Stimulated activated CD4-positive, alpha-beta T cell treated with anti-CD3 and anti-CD28 coated beads, Interleukin-4, amount 100 ng/mL, for 48 hours (primary cell): ENCODE measurements around the gene CLMN.

Experiments used
- DNase-seq, 2 donors: peaks; one replicate each; pipeline ENCODE4 v3.0.0-alpha.2; 2020; ENCODE audit warnings: low read depth in 2 of 2

Gene CLMN

DNA sequence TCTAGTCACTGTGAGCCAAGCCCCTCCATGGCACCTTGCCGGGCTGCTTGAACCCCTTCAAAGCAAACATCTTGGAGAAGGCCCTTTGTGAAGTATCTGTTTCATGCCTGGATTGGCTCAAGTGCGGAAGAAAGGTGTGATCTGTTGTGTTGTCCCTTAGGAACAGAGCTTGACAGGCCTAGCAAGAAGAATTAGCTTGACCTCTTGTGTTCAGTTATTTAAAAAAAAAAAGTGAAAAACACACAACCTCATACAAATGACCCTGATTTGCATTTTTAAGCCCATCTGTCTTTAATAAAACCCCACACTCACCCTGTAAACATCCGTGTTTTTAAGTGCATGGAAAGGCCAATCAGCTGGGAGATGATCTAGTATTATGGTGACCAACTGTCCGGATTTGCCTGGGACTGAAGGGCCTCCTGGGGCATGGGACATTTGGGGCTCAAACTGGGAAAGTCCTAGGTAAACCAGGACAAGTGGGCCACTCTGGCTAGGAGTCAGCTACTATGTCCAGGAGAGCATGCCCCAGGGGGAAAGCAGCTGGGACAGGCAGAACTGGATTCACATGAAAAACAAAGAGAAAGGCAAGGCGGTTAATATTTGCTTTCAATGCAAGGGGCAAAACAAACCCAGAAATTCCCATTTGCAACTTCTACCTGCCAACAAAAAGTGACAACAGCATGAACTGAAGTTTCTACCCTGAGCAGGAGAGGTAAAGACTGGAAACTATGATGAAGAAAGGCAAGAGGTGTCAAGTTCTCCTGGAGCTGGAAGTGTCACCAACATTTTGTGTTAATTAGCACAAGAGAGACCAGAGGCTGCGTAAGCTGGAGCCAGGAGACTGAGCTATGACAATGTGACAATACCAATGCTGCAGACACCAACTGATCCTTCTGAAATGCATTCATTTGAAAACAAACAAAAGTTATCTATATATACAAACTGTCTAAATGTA, 78.6 kb downstream of the CLMN start:
- DNase-seq: no peak

DNA sequence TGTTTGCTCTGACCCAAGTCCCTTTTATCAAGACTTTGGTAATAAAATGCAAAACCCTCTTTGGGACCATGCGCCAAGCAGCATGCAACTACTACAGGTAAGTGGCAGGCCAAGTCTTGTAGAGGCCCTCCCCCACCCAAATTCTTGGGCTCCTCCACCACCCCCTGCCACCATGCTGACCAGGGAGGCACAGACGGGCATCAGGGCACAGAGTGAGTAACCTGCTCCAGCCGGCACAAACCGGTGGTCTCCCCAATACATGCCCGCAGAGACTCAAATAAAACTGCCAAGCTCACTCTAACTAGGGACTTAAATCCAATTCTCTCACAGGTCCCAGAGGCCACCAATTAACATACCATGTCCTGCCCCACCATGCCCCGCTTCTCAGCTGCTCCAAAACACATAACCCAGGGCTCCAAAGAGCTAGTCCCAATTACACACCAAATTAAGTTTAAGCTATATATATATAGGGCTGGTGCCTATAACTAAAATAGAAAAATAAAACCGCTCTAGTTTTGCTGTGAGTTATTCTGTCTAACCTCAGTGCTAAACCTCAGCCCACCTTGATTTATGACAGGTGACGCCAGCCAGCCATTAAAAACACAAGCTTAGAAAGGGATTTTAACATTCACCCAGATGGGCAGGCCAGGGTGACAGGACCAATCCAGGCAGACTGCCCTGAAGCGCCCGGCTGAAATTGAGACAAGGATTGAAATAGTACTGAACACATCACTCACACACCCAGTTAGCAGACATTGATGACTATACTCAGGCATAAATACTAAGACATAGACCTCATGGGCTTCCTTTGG, 81.0 kb downstream of the CLMN start:
- DNase-seq: no peak

DNA sequence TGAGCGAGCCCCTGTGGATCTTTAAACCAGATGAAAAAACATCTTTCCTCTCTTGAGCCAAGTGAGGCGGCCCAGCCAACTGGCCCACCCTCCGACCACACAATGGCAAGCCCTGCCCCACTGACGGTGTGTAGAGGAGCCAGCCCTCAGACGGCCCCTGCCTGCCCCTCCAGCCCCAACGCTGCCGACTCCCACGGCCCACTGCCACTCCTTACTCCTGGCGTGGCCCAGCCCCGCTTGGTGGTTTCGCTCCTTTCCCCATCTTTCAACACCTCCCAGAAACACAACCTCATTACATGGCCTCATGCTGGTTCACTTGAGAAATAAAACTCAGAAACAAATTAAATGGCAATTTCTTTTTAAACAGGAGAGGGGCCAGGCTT, 81.8 kb downstream of the CLMN start:
- DNase-seq: no peak

DNA sequence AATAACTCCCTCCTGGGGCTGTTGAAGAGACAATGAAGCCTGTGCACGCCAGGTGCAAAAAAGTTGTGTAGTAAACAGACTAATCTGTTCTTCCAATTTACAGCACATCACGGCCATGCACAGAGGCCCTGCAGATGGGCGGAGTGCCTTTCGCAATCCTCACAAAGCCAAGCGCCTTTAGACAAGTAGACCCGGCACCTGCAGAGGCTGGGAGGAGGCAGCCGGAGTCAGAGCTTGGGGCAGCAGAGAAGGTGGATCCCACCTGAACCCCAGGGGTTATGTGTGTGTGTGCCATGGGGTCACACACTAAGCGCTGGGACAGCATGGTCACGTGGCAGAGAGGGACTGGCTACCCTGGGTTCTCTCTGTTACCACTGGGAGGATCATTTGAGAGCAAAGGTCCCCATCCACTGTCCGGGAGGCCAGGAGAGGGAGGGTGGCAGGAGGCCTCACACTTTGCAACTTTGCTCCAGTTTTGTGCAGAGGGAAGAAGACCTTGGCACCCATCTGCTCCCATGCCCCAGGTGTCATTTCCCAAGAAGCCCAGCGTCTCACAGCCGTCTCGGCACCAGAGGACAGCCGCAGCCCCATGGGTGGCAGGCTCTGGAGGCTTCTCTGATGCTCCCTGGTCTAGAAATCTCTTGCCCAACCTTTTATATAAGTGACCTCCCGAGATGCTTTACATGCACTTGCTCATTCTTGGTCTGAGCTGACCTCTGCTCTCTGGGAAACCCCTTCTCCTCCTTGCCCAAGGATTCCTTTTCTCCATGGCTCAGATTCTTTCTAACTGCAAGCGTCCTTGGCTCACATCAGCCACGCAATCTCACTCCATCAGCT, 82.4 kb downstream of the CLMN start:
- DNase-seq: no peak

DNA sequence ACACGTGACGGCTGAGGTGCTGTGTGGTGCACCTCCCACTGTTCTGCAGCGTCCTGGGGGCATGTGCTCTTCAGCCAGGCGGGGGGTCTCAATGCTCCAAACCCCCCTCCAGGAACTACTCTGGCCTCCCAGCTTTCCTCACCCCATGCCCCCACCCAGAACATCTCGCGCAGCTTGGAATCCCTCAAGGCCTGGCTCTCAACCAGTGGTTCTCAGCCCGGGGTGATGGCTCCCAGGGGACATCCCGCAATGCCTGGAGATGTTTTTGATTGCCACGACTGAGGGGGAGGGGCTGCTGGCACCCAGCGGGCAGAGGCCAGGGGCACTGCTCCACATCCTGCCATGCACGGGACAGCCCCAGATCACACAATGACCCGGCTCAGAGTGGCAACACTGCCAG, 83.5 kb downstream of the CLMN start:
- DNase-seq: no peak

DNA sequence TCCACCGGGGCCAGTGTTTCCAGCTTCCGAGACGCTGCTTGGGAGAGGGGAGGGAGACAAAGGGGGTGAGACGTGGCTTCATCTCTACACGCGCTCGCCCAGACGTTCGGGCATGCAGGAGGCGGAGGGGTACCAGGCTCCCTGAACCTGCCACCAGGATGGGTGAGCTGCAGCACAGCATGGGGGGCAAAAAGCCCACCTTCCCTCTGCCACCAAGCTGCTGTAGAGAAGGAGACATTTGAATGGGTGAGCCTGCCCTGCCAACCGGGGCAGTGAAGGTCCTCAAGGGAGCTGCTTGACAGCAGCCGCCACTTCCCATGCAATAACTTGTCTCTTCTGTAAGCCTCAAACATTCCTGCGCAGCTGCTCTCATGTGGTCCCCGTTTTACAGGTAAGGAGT, 83.9 kb downstream of the CLMN start:
- no peak for DNase-seq

DNA sequence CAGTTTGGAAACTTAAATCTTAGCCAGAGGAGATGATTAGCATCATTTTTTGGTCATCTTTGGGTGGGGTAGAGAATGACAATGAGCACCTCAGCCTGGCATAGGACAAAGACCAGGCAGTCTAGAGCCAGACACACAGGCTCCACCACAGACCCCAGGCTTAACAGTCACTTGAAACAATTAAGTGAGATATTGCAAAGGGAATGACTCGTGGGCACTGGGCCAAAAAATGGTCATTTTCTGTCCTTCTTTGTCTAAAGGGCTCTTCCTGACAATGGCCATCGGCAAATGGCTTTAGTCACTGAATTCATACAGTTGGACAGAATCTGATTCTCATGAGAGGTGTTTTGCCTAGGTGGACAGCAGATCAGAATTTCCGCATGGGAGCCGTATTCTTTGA, 84.4 kb downstream of the CLMN start:
- no peak for DNase-seq

DNA sequence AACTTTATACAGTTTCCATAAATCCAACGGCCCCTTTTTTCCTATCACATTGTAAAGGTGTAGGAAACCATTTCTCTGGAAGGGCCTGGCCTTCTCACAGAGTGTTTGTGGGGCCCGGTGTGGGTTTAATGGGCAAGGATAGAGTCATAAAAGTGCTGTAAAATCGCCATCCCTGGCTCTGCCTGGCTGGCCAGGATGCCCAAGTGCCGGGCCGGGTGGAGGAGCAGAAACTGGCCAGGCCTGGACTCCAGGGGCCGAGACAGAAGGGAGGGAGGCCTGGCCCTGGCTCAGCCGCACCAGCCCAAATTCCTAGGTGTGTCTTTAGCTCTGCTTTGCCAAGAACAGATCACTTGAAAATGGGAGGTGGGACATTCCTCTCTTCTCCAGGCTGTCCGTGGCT, 85.3 kb downstream of the CLMN start:
- no peak for DNase-seq

DNA sequence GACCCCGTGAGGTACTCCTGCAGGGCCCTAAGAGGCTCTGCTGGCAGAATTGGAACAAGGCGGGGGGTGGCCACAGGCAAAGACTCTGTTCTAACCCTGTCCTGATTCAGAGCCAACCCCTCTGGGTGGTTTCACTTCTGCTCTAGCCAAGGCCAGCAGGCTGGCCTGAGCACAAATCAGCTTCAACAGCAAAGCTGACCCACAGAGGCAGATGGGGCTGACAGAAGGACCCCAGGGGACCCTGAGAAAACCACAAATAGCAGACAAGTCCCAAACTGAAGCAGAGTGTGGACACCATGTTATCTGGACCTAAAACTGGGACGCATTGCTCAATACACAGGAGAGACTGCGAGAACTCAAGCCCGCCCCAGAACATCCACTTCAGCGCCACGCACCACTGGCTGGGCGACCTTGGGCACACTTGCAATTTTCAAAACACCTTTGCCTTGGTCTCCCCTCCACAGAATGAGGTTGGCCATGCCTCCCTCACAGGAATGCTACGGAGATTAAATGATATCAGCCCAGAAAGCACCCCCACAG, 85.9 kb downstream of the CLMN start:
- no peak for DNase-seq

DNA sequence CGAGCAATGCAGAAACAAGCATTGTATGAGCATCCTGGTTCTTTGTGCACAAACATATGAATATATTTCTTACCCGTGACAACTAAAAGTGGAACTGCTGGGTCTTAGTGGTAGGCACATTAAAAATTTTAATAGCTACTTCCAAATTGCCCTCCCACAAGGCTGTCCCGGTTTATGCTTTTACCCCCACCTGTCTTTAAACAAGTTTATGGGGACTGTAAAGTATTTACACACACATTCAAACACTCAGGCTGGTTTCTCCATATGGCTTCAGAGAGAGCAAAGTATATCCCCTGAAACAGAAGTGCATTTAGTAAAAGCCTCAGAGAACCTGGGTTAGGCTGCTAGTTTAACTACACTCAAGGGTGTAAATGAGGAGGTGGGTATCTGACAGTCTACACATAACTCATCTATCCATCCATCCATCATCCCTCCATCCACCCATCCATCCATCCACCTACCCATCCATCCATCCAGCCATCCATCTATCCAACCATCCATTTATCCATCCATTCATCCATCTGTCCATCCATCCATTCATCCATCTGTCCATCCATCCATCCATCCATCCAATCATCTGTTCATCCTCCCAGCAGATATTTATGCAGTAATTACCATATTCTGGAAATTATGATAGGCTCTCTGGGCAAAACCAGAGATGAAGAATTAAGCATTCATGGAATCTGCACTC, 86.7 kb downstream of the CLMN start:
- no peak for DNase-seq

DNA sequence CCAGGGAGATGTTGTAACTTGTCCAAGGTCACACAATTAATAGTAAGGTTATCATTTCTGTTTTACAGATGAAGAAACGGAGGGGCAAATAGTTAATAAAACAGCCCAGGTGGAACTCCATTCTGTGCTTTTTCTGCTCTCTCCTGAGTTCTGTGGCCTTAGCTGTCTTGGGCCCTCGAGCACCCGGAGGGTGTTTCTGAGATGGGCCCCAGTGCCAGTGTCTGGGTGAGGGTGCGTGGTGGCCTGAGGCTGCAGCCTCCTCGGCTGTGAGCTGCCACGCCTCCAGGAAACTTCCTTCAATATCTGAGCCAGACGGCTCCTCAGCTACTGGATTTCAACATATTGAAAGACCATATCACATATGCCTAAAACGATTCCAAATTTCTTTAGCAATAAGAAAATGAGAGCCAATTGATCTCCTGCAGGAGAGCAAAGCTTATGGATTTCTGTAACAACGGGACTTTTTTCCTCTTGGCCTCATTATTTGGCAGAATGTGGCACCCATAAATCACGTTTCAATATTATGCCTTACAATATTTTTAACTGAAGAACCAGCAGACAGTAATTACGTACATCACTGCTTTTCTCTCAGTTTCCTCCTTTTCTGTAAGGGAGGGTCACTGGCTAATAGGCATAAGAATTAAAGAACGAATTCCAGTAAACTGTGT, 87.6 kb downstream of the CLMN start:
- DNase-seq: no peak

DNA sequence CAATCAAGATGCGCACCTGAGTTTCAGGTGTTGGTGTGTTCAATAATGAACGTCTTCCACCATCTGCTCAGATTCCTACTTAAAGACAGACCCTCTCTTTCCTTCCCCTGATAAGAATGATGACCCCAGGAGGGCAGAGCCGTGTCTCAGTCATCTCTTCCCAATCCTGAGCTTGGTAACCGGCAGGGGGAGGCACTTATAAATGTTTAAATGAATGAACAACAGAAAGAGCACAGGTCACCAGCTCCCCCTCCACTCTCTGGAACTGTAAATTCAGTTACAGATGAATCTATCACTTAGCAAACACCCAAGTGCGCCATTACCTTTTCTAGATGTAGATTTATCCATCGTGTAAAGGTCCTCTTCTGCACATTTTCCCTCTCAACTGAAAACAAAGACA, 90.0 kb downstream of the CLMN start:
- no peak for DNase-seq

DNA sequence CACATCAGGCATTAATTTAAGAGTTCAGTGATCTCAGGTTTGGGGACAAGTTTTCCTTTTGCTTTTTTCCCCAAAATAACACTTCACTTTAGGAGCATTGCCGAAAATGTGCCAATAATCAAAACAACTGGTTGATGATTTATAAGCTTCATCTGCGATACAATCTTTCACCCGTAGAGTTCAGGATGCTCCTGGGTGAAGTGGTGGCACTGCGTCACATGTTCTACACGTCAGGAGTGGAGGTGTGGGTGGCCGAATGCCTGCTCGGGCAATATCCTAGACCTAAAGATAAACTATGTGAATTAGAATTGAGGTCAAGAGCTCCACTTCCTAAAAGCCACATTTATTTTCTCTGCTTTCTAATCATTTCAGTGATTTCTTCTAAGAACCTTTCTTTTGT, 91.5 kb downstream of the CLMN start:
- no peak for DNase-seq

DNA sequence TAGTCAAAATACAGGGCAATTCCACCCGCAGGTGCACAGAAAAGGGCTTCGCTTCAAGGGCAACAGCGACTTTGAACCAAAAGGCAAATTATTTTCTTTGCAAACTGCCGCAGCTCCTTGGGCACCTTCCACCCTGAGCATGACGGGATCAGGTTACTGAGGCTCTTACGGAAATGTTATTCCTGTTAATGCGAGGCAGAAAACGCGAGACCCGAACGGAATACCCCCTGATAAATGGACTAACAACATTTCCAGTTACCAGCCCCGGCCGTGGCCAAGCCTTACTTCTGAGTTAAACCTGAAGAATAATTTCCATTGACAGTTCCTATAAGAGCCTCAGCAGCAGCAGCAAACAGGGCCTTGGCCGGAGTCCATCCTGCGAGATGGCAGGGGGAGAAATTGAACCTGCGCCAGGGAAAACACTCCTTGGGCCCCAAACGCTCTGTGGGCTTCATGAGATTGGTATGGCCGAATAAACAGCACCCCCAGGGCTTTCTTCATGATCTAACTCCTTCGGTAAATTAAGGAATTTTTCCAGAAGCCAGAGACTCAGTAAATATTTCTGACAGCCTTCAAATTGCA, 92.3 kb downstream of the CLMN start:
- no peak for DNase-seq

DNA sequence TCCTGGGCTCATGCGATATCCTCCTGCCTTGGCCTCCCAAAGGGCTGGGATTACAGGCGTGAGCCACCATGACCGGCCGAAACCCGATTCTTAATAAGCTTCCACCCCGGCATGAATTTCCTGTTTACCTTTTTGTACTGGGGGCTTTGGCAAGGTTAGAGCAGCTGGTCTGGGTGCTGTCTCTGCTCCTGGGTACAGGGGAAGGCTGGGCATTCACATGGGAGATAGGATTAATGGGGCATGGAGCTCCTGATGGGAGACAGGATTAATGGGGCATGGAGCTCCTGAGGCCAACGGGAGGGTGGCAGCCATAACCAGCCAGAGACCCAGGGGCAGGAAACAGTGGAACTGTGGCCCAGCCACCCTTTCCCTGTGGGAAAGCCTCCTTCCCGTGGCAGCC, 92.9 kb downstream of the CLMN start:
- DNase-seq: no peak

DNA sequence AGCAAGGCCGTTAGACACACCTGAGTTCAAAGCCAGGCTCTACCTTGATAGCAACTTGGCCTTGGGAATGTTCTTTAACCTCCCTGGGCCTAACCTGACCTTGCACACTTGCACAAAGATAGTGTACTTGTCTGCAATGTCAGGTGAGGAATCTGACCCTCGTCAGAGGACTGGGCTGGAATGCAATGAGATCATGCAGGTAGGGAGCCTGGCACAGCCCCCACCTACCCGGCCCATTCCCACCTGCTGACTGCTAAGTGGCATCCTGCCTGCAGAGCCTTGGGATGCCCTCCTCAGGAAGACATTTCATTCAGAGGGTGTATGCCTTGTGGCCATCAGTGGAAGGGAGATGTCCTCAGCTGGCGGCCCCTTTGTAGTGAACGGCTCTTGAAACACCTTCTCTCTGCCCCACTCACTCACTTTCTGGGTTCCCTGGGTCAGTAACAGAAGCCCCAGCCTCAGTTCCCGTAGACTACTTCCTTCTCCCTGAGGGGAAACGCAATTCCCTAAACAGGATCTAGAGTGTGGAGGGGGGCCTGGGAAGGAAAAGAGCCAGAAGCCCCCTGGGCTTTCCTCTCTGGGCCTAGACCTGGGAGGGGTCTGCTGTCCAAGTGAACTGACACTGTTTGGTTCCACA, 94.3 kb downstream of the CLMN start:
- no peak for DNase-seq

DNA sequence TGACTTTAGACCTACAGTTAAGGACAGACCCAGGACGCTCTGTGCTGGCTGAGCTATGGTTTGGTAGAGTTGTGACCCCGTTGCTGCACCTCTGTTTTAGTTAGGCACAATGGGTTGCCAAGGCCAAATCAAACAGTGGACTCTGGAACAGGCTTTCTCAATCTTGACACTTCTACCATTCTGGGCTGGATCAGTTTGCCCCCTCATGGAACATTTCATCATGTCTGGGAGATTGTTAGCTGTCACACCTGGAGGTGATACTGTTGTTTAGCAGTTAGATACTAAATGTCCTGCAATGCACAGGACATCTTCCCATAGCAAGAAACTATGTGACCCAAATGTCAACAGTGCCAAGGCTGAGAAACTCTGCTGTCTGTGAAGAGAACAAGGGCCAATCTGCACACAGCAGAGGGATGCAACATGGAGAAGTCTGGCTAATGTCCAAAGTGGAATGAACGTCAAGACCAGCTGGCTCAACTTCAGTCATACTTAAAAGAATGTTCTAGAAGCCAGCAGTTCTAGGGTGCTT, 96.8 kb downstream of the CLMN start:
- DNase-seq: no peak

DNA sequence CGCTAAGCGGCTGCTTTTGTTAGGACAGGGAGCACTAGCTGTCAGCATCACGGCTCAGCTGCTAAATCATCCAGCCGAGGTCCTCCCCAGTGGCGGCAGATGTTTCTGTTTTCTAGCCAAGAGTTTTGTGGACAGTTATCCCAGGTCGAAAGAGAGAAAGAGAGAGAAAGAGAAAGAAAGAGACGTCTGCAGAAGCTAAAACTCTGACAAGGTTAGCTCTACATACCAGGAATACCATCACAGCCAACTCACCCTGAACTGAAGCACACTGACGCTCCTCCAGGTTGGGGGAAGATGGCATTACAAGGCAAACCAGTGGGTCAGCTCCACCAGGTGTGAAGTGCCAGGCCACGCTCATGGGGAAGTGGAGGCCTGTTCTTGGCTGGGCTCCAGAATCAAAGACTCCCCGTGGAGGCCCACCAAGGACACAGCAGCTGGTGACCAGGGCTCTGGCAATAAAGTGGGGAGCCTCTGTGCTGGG, 97.5 kb downstream of the CLMN start:
- no peak for DNase-seq

DNA sequence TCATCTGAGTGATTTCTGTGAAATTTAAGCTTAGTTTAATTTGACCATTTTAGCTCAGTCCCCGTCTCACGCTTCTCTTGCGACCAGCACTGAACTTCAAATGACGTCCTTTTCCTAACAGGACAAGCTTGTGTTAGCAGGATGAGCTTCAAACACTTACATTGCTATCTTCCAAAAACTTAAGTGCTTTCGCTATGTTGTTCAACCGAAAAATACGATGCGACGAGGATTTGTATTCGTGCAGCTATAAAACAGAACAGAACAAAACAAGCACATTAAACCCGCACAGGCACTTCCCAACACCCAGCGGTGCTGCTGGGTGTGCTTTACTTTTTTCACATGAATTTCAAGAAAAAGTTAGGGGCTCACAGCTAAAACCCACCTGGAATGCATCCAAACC, 98.2 kb downstream of the CLMN start:
- DNase-seq: no peak
